AG04450 (cell line): ENCODE data around the gene ANKS1B. TPM values are rescaled to one million over a fixed set of nuclear protein-coding genes. Genes with fewer than 3 reads are reported as not detected.

ENCODE experiments used
- CTCF ChIA-PET: fragments of 300-600, 350-600 bp; formaldehyde crosslinking; extraction: SDS; loops from one replicate; lab custom pipeline; 2022; ENCODE audit warnings: antibody characterized with exemption, inconsistent platforms; lab: Charles Lee
- POLR2A ChIA-PET: fragments of 350-600 bp; formaldehyde crosslinking; extraction: SDS; loops from one replicate; lab custom pipeline; 2021; ENCODE audit warnings: antibody characterized with exemption, inconsistent platforms; lab: Yijun Ruan, JAX
- DNase-seq: peaks from one replicate; pipeline ENCODE4 v3.0.0-alpha.2; 2011; ENCODE audit warnings: low read depth, low spot score
- H3K27ac ChIP-seq: one replicate; pipeline ENCODE4 v1.5.1; 2012; ENCODE audit warnings: low read depth, low read length, control low read depth
- H3K27me3 ChIP-seq: one replicate; pipeline ENCODE4 v1.6.0; 2012; ENCODE audit warnings: low read length; ENCODE audit not compliant: control insufficient read depth, insufficient read depth
- H3K4me3 ChIP-seq: 2 replicates; pipeline ENCODE4 v1.5.1; 2011; ENCODE audit warnings: mild to moderate bottlenecking, low read depth, low read length, control low read depth
- H3K9me3 ChIP-seq: 2 replicates; pipeline ENCODE4 v1.5.1; 2012; ENCODE audit warnings: low read length; ENCODE audit not compliant: control insufficient read depth, insufficient read depth
- CTCF ChIP-seq: IDR thresholded peaks from 2 replicates; pipeline ENCODE4 v1.5.1; 2011; ENCODE audit warnings: low read depth, low read length, control low read depth, inconsistent platforms
- polyA plus RNA-seq: library from polyadenylated mRNA; depleted of rRNA; stranded (reverse); fragments of >200 nt; gene quantifications from 2 replicates; pipeline ENCODE4 v1.2.3, GENCODE V29; 2011

Gene ANKS1B
- polyA plus RNA-seq, 1 experiment: 0.22 TPM

- POLR2A ChIA-PET: no interaction called here
- no peaks in the 10 kb centered on the region for H3K27me3 ChIP-seq
- no peak for TF ChIP-seq CTCF
- no peaks in the 10 kb centered on the region for H3K9me3 ChIP-seq
- DNase-seq: no peak
- H3K27ac ChIP-seq: no peak overlapping the region
- H3K4me3 ChIP-seq: no peak overlapping the region
- CTCF ChIA-PET: no interaction called here
These were observed 505.6 kb downstream of the ANKS1B start for GRCh38 chr12:99479149-99479548.

GRCh38 chr12:99476956-99477355 lies 507.8 kb downstream of the ANKS1B start:
- ChIA-PET POLR2A (no interaction called here), CTCF (no interaction called here)
- no peak overlapping the region for H3K4me3 ChIP-seq
- H3K9me3 ChIP-seq: no peaks in the 10 kb centered on the region
- no peak overlapping the region for H3K27ac ChIP-seq
- DNase-seq: no peak
- no peak for TF ChIP-seq CTCF
- H3K27me3 ChIP-seq: no peaks in the 10 kb centered on the region

- Histone ChIP-seq H3K27me3 (no peaks in the 10 kb centered on the region), H3K9me3 (no peaks in the 10 kb centered on the region; the same call in 1 of the 2 replicates), H3K27ac (peak overlapping the region; percentile 21), H3K4me3 (no peak overlapping the region)
- CTCF ChIA-PET: no interaction called here
- no peak for TF ChIP-seq CTCF
- DNase-seq: no peak
- POLR2A ChIA-PET: no interaction called here
These were observed 529.2 kb downstream of the ANKS1B start for GRCh38 chr12:99455350-99456035.

GRCh38 chr12:99454539-99455172 lies 530.1 kb downstream of the ANKS1B start:
- no peak for TF ChIP-seq CTCF
- no peaks in the 10 kb centered on the region for H3K27me3 ChIP-seq
- H3K27ac ChIP-seq: no peak overlapping the region
- no peaks in the 10 kb centered on the region; the same call in 1 of the 2 replicates for H3K9me3 ChIP-seq
- no peak for DNase-seq
- H3K4me3 ChIP-seq: no peak overlapping the region
- ChIA-PET CTCF (no interaction called here), POLR2A (no interaction called here)

GRCh38 chr12:99453836-99454538 lies 530.7 kb downstream of the ANKS1B start:
- no peak overlapping the region for H3K27ac ChIP-seq
- H3K4me3 ChIP-seq: no peak overlapping the region
- POLR2A ChIA-PET: no interaction called here
- CTCF ChIA-PET: no interaction called here
- TF ChIP-seq CTCF: no peak
- H3K27me3 ChIP-seq: no peaks in the 10 kb centered on the region
- no peaks in the 10 kb centered on the region; the same call in 1 of the 2 replicates for H3K9me3 ChIP-seq
- no peak for DNase-seq
